ENCODE data around the gene SHFL.
A peak's percentile ranks its signal among the peaks of the same experiment; 100 is the strongest.

Gene SHFL

GRCh38 chr19:10106100-10106936 is 20.2 kb downstream of the SHFL start, which contains the start of gene PPAN:
Gene PPAN (plus strand): TSS chr19:10106362. CDS start chr19:10106395, 33 bp downstream.
- H3K36me3 Mint-ChIP-seq (ENCODE audit: insufficient read depth), result peaks cover 85% of the 10 kb centered on the region
- DNase-seq (peak; percentile 96 to 99 (median 97)), ATAC-seq (replicated peaks) (peak; percentile 53)
- H3K4me1 Mint-ChIP-seq (ENCODE audit: low read depth in 2 of 2), result peaks cover 55 to 63% of the 10 kb centered on the region in 2 donors
- H3K27me3 Mint-ChIP-seq, result no peaks in the 10 kb centered on the region
- H3K9me3 Mint-ChIP-seq, result no peaks in the 10 kb centered on the region
- peak within 1 kb of the TSS; percentile 72 to 88 for H3K4me3 Mint-ChIP-seq
- H3K27ac Mint-ChIP-seq, result peak within 1 kb of the TSS; percentile 100

- Mint-ChIP-seq H3K36me3 (ENCODE audit: insufficient read depth) (peaks cover 88% of the 10 kb centered on the region), H3K27ac (peak overlapping the region; percentile 100), H3K4me1 (ENCODE audit: low read depth in 2 of 2) (peaks cover 59 to 65% of the 10 kb centered on the region in 2 donors), H3K27me3 (no peaks in the 10 kb centered on the region), H3K4me3 (peak overlapping the region; percentile 72 to 88), H3K9me3 (no peaks in the 10 kb centered on the region)
- no peak for DNase-seq
- no peak for ATAC-seq (replicated peaks)
Measured at GRCh38 chr19:10107254-10107653, 21.1 kb downstream of the SHFL start.

GRCh38 chr19:10107817-10108367 is 21.8 kb downstream of the SHFL start:
- Mint-ChIP-seq H3K9me3 (no peaks in the 10 kb centered on the region), H3K4me3 (peak overlapping the region; percentile 72 to 88), H3K36me3 (ENCODE audit: insufficient read depth) (peaks cover 88% of the 10 kb centered on the region), H3K4me1 (ENCODE audit: low read depth in 2 of 2) (peaks cover 59 to 65% of the 10 kb centered on the region in 2 donors), H3K27me3 (no peaks in the 10 kb centered on the region), H3K27ac (peak overlapping the region; percentile 100)
- DNase-seq (no peak), ATAC-seq (replicated peaks) (no peak)

- Mint-ChIP-seq H3K4me1 (ENCODE audit: low read depth in 2 of 2) (peaks cover 65 to 66% of the 10 kb centered on the region in 2 donors), H3K36me3 (ENCODE audit: insufficient read depth) (peaks cover 99% of the 10 kb centered on the region), H3K9me3 (no peaks in the 10 kb centered on the region), H3K27me3 (no peaks in the 10 kb centered on the region), H3K4me3 (peak overlapping the region in 1 of 2 donors; percentile 19), H3K27ac (peak overlapping the region; percentile 93 to 94)
- ATAC-seq (replicated peaks), result no peak
- no peak for DNase-seq
Measured at GRCh38 chr19:10109528-10109927, 23.4 kb downstream of the SHFL start.

GRCh38 chr19:10110076-10110971 is 24.2 kb downstream of the SHFL start:
- ATAC-seq (replicated peaks) (no peak), DNase-seq (no peak)
- H3K36me3 Mint-ChIP-seq (ENCODE audit: insufficient read depth), result peaks cover 99% of the 10 kb centered on the region
- H3K27me3 Mint-ChIP-seq, result no peaks in the 10 kb centered on the region
- peak overlapping the region; percentile 60 to 71 for H3K4me3 Mint-ChIP-seq
- no peaks in the 10 kb centered on the region for H3K9me3 Mint-ChIP-seq
- peaks cover 61 to 63% of the 10 kb centered on the region in 2 donors for H3K4me1 Mint-ChIP-seq (ENCODE audit: low read depth in 2 of 2)
- peak overlapping the region; percentile 93 to 94 for H3K27ac Mint-ChIP-seq

- Mint-ChIP-seq H3K9me3 (no peaks in the 10 kb centered on the region), H3K27ac (peak overlapping the region; percentile 93 to 94), H3K4me3 (peak overlapping the region; percentile 73 to 74), H3K36me3 (ENCODE audit: insufficient read depth) (peaks cover 96% of the 10 kb centered on the region), H3K4me1 (ENCODE audit: low read depth in 2 of 2) (peaks cover 55 to 56% of the 10 kb centered on the region in 2 donors), H3K27me3 (no peaks in the 10 kb centered on the region)
- DNase-seq (no peak), ATAC-seq (replicated peaks) (no peak)
Measured at GRCh38 chr19:10110972-10111317, 24.8 kb downstream of the SHFL start.

GRCh38 chr19:10111405-10111811 is 25.3 kb downstream of the SHFL start, which contains the start of gene P2RY11:
Gene P2RY11 (plus strand): TSS chr19:10111693. CDS start chr19:10111722, 29 bp downstream.
- Mint-ChIP-seq H3K4me3 (peak within 1 kb of the TSS; percentile 73 to 74), H3K9me3 (no peaks in the 10 kb centered on the region), H3K27me3 (no peaks in the 10 kb centered on the region), H3K36me3 (ENCODE audit: insufficient read depth) (peaks cover 97% of the 10 kb centered on the region), H3K27ac (peak within 1 kb of the TSS; percentile 93 to 94), H3K4me1 (ENCODE audit: low read depth in 2 of 2) (peaks cover 57% of the 10 kb centered on the region in 2 donors)
- DNase-seq (peak in 2 of 3 experiments; percentile 44 to 48), ATAC-seq (replicated peaks) (no peak)

- Mint-ChIP-seq H3K9me3 (no peaks in the 10 kb centered on the region), H3K36me3 (ENCODE audit: insufficient read depth) (peaks cover 97% of the 10 kb centered on the region), H3K27me3 (no peaks in the 10 kb centered on the region), H3K27ac (peak overlapping the region; percentile 93 to 94), H3K4me3 (peak overlapping the region; percentile 73 to 74), H3K4me1 (ENCODE audit: low read depth in 2 of 2) (peaks cover 52 to 54% of the 10 kb centered on the region in 2 donors)
- peak; percentile 72 to 81 (median 76) for DNase-seq
- ATAC-seq (replicated peaks), result peak; percentile 76
Measured at GRCh38 chr19:10112037-10112761, 26.1 kb downstream of the SHFL start.

GRCh38 chr19:10112895-10113591 is 26.9 kb downstream of the SHFL start:
- DNase-seq (peak; percentile 65 to 74 (median 69)), ATAC-seq (replicated peaks) (peak; percentile 54)
- peak overlapping the region; percentile 93 to 94 for H3K27ac Mint-ChIP-seq
- H3K4me1 Mint-ChIP-seq (ENCODE audit: low read depth in 2 of 2), result peaks cover 50 to 51% of the 10 kb centered on the region in 2 donors
- no peaks in the 10 kb centered on the region for H3K9me3 Mint-ChIP-seq
- peaks cover 95% of the 10 kb centered on the region for H3K36me3 Mint-ChIP-seq (ENCODE audit: insufficient read depth)
- H3K4me3 Mint-ChIP-seq, result peak overlapping the region; percentile 73 to 74
- no peaks in the 10 kb centered on the region for H3K27me3 Mint-ChIP-seq

- Mint-ChIP-seq H3K9me3 (no peaks in the 10 kb centered on the region), H3K36me3 (ENCODE audit: insufficient read depth) (peaks cover 93% of the 10 kb centered on the region), H3K4me3 (peak overlapping the region; percentile 73 to 74), H3K27ac (peak overlapping the region; percentile 93 to 94), H3K27me3 (no peaks in the 10 kb centered on the region), H3K4me1 (ENCODE audit: low read depth in 2 of 2) (peaks cover 51% of the 10 kb centered on the region in 2 donors)
- DNase-seq, result no peak
- no peak for ATAC-seq (replicated peaks)
Measured at GRCh38 chr19:10113592-10113963, 27.5 kb downstream of the SHFL start.

GRCh38 chr19:10113964-10114650 is 28.0 kb downstream of the SHFL start:
- Mint-ChIP-seq H3K27me3 (no peaks in the 10 kb centered on the region), H3K4me3 (peak overlapping the region; percentile 73 to 74), H3K4me1 (ENCODE audit: low read depth in 2 of 2) (peaks cover 55 to 56% of the 10 kb centered on the region in 2 donors), H3K27ac (peak overlapping the region; percentile 93 to 94), H3K9me3 (no peaks in the 10 kb centered on the region), H3K36me3 (ENCODE audit: insufficient read depth) (peaks cover 93% of the 10 kb centered on the region)
- ATAC-seq (replicated peaks), result no peak
- no peak for DNase-seq
